H1 (cell line): Measurements from ENCODE around the gene F2RL2. TPM values are rescaled to one million over a fixed set of nuclear protein-coding genes. Genes with fewer than 3 reads are reported as not detected.

Source experiments
- CTCF ChIA-PET: fragments of 300-600 bp; sonication (Branson Sonifier 250); formaldehyde crosslinking; loops from one replicate; lab custom pipeline; 2021; ENCODE audit not compliant: partially characterized antibody; lab: Charles Lee
- POLR2A ChIA-PET: fragments of 300-600 bp; sonication (Branson Sonifier 250); formaldehyde crosslinking; loops from one replicate; lab custom pipeline; 2021; ENCODE audit warnings: inconsistent platforms; ENCODE audit not compliant: partially characterized antibody; lab: Charles Lee
- DNase-seq, 2 experiments: peaks; one replicate each; pipeline versions ENCODE4 v3.0.0 to v3.0.0-alpha.2; 2010 to 2022; ENCODE audit warnings: low spot score in 2 of 2, low read depth in 1 of 2, mixed read lengths in 1 of 2
- FAIRE-seq: peaks from 2 replicates; lab custom pipeline; 2011; peaks lifted over from hg19 to GRCh38; lab: Jason Lieb, UNC
- H2AFZ ChIP-seq: 2 replicates; pipeline ENCODE4 v1.8.1; 2012; ENCODE audit warnings: low read length, inconsistent platforms
- H2AK5ac ChIP-seq: 2 replicates; pipeline ENCODE4 v1.6.1; 2013; ENCODE audit warnings: low read depth, low read length
- H2BK120ac ChIP-seq: replicated peaks from 2 replicates; pipeline ENCODE3; 2013; ENCODE audit warnings: low read depth, low read length, inconsistent platforms
- H2BK12ac ChIP-seq: 2 replicates; pipeline ENCODE4 v1.6.1; 2013; ENCODE audit warnings: low read depth, low read length
- H2BK15ac ChIP-seq: 2 replicates; pipeline ENCODE4 v1.6.1; 2013; ENCODE audit warnings: low read length
- H2BK20ac ChIP-seq: 2 replicates; pipeline ENCODE4 v1.6.1; 2013; ENCODE audit warnings: low read length
- H2BK5ac ChIP-seq: 2 replicates; pipeline ENCODE4 v1.6.1; 2013; ENCODE audit warnings: low read depth, low read length
- H3K14ac ChIP-seq: 2 replicates; pipeline ENCODE4 v1.6.1; 2013; ENCODE audit warnings: inconsistent platforms; ENCODE audit not compliant: insufficient read length
- H3K18ac ChIP-seq: 2 replicates; pipeline ENCODE4 v1.6.1; 2013; ENCODE audit warnings: low read length; ENCODE audit errors: extremely low read depth
- H3K23ac ChIP-seq: 2 replicates; pipeline ENCODE4 v1.6.1; 2013; ENCODE audit warnings: inconsistent platforms; ENCODE audit not compliant: insufficient read length
- H3K23me2 ChIP-seq: 2 replicates; pipeline ENCODE4 v1.6.1; 2013; ENCODE audit warnings: low read depth, low read length
- H3K27ac ChIP-seq: 2 replicates; pipeline ENCODE4 v1.6.1; 2011; ENCODE audit warnings: low read depth, low read length, inconsistent platforms
- H3K27me3 ChIP-seq, 4 experiments: replicated peaks in 1 of 4; 1 replicate in 1 of 4; 2 replicates in 3 of 4; pipeline versions ENCODE4 v1.6.1 to v1.8.1; 2011 to 2013; ENCODE audit warnings: low read length in 3 of 4, mild to moderate bottlenecking in 3 of 4, inconsistent platforms in 2 of 4, mixed read lengths in 2 of 4, moderate library complexity in 1 of 4; ENCODE audit not compliant: control insufficient read depth in 3 of 4, insufficient read depth in 3 of 4; ENCODE audit errors: extremely low read depth in 1 of 4
- H3K36me3 ChIP-seq, 4 experiments: 2 replicates each; pipeline versions ENCODE4 v1.6.1 to v1.8.1; 2011 to 2013; ENCODE audit warnings: mild to moderate bottlenecking in 4 of 4, low read length in 3 of 4, moderate library complexity in 2 of 4, control low read depth in 1 of 4, inconsistent platforms in 1 of 4; ENCODE audit not compliant: insufficient read depth in 4 of 4, control insufficient read depth in 2 of 4
- H3K4ac ChIP-seq: replicated peaks from 2 replicates; pipeline ENCODE3; 2013; ENCODE audit warnings: low read length, low read depth, mixed read lengths, inconsistent platforms; ENCODE audit not compliant: insufficient read length
- H3K4me1 ChIP-seq, 4 experiments: replicated peaks in 1 of 4; 1 replicate in 1 of 4; 2 replicates in 3 of 4; pipeline versions ENCODE4 v1.6.1 to v1.8.1; 2011 to 2013; ENCODE audit warnings: low read length in 3 of 4, inconsistent platforms in 2 of 4, mixed read lengths in 1 of 4; ENCODE audit not compliant: insufficient read depth in 4 of 4, control insufficient read depth in 3 of 4
- H3K4me2 ChIP-seq, 2 experiments: 2 replicates each; pipeline versions ENCODE4 v1.6.1 to v1.8.1; 2011 to 2013; ENCODE audit warnings: low read depth in 2 of 2, low read length in 2 of 2, control low read depth in 1 of 2, inconsistent platforms in 1 of 2, mild to moderate bottlenecking in 1 of 2; ENCODE audit not compliant: insufficient read depth in 1 of 2
- H3K4me3 ChIP-seq, 4 experiments: fragments of 200-600, 300-600 bp in 1 of 4; sonication (generic), shearing (Covaris generic), sonication (Bioruptor Twin) in 1 of 4; 2 replicates each; pipeline versions ENCODE4 v1.5.1 to v1.8.1; 2011 to 2016; ENCODE audit warnings: low read length in 4 of 4, low read depth in 3 of 4, control low read depth in 2 of 4, inconsistent platforms in 2 of 4, mild to moderate bottlenecking in 2 of 4, mixed read lengths in 1 of 4, moderate library complexity in 1 of 4; ENCODE audit not compliant: insufficient read depth in 2 of 4; ENCODE audit errors: extremely low read depth in 1 of 4
- H3K56ac ChIP-seq: replicated peaks from 2 replicates; pipeline ENCODE3; 2013; ENCODE audit warnings: low read depth, mild to moderate bottlenecking, mixed read lengths, low read length, inconsistent platforms; ENCODE audit not compliant: insufficient read length
- H3K79me1 ChIP-seq: 2 replicates; pipeline ENCODE4 v1.6.1; 2013; ENCODE audit warnings: low read depth, low read length, control low read depth
- H3K79me2 ChIP-seq, 2 experiments: 2 replicates each; pipeline versions ENCODE4 v1.6.1 to v1.8.1; 2012 to 2013; ENCODE audit warnings: low read length in 2 of 2, mild to moderate bottlenecking in 2 of 2, inconsistent platforms in 1 of 2; ENCODE audit not compliant: insufficient read depth in 2 of 2, control insufficient read depth in 1 of 2
- H3K9ac ChIP-seq, 4 experiments: replicated peaks in 1 of 4; 1 replicate in 1 of 4; 2 replicates in 3 of 4; pipeline versions ENCODE4 v1.6.1 to v1.8.1; 2011 to 2013; ENCODE audit warnings: low read depth in 3 of 4, low read length in 3 of 4, control low read depth in 2 of 4, mild to moderate bottlenecking in 2 of 4, moderate library complexity in 2 of 4, inconsistent platforms in 1 of 4; ENCODE audit errors: extremely low read depth in 1 of 4
- H3K9me3 ChIP-seq, 2 experiments: 2 replicates each; pipeline versions ENCODE4 v1.6.1 to v1.8.1; 2012 to 2013; ENCODE audit warnings: mild to moderate bottlenecking in 2 of 2, moderate library complexity in 2 of 2, control low read depth in 1 of 2, inconsistent platforms in 1 of 2, low read depth in 1 of 2, low read length in 1 of 2, mixed read lengths in 1 of 2; ENCODE audit not compliant: insufficient read depth in 2 of 2
- H4K20me1 ChIP-seq, 2 experiments: replicated peaks in 1 of 2; 2 replicates each; pipeline versions ENCODE3 to v1.8.1; 2011 to 2013; ENCODE audit warnings: inconsistent platforms in 2 of 2, low read length in 2 of 2, mild to moderate bottlenecking in 1 of 2; ENCODE audit not compliant: insufficient read depth in 2 of 2, control insufficient read depth in 1 of 2
- H4K5ac ChIP-seq: 2 replicates; pipeline ENCODE4 v1.6.1; 2013; ENCODE audit warnings: low read length, low read depth, mixed read lengths, inconsistent platforms; ENCODE audit not compliant: insufficient read length
- H4K8ac ChIP-seq: 2 replicates; pipeline ENCODE4 v1.8.0; 2013; ENCODE audit warnings: mild to moderate bottlenecking, moderate library complexity, low read length, inconsistent platforms; ENCODE audit not compliant: insufficient read depth; ENCODE audit errors: extremely low read depth
- H4K91ac ChIP-seq: replicated peaks from 2 replicates; pipeline ENCODE3; 2013; ENCODE audit warnings: low read length, mixed read lengths, inconsistent platforms; ENCODE audit not compliant: insufficient read length
- ASH2L ChIP-seq: fragments of 200-600, 300-600 bp; sonication (generic); IDR thresholded peaks from one replicate; pipeline ENCODE4 v1.7.1; 2017; ENCODE audit warnings: low read length
- CEBPB ChIP-seq: IDR thresholded peaks from 2 replicates; pipeline ENCODE4 v1.6.1; 2012; ENCODE audit warnings: low read depth, low read length
- CREB1 ChIP-seq: IDR thresholded peaks from 2 replicates; pipeline ENCODE4 v1.6.1; 2012; ENCODE audit warnings: inconsistent platforms
- FOSL1 ChIP-seq: IDR thresholded peaks from 2 replicates; pipeline ENCODE4 v1.6.1; 2011; ENCODE audit warnings: mild to moderate bottlenecking, low read depth, low read length, moderate library complexity; ENCODE audit not compliant: insufficient read depth
- GABPA ChIP-seq: IDR thresholded peaks from 2 replicates; pipeline ENCODE4 v1.6.1; 2011; ENCODE audit warnings: mild to moderate bottlenecking, low read length, moderate library complexity, borderline replicate concordance; ENCODE audit not compliant: insufficient read depth
- HDAC2 ChIP-seq, 2 experiments: fragments of 300-600 bp in 1 of 2; sonication (generic) in 1 of 2; IDR thresholded peaks; 2 replicates each; pipeline ENCODE4 v1.6.1; 2011 to 2012; ENCODE audit warnings: low read depth in 2 of 2, low read length in 2 of 2, mild to moderate bottlenecking in 2 of 2, moderate library complexity in 2 of 2, borderline replicate concordance in 1 of 2, inconsistent platforms in 1 of 2
- JUN ChIP-seq: IDR thresholded peaks from 2 replicates; pipeline ENCODE4 v1.6.1; 2011; ENCODE audit warnings: low read depth, mild to moderate bottlenecking, improper control_type of control experiment, low read length
- MAFK ChIP-seq: IDR thresholded peaks from 2 replicates; pipeline ENCODE4 v1.6.1; 2012; ENCODE audit warnings: low read depth, mild to moderate bottlenecking, improper control_type of control experiment, low read length
- POLR2AphosphoS5 ChIP-seq: IDR thresholded peaks from 2 replicates; pipeline ENCODE4 v1.6.1; 2011; ENCODE audit warnings: low read depth, low read length
- RNF2 ChIP-seq: fragments of 200-900, 300-1000 bp; sonication (generic); IDR thresholded peaks from 2 replicates; pipeline ENCODE4 v1.7.1; 2016; ENCODE audit warnings: borderline replicate concordance, low read depth, mild to moderate bottlenecking, antibody characterized with exemption, low read length; ENCODE audit not compliant: poor library complexity, severe bottlenecking; ENCODE audit errors: missing control alignments
- RXRA ChIP-seq: IDR thresholded peaks from 2 replicates; pipeline ENCODE4 v1.6.1; 2011; ENCODE audit warnings: low read depth, mild to moderate bottlenecking, low read length, moderate library complexity; ENCODE audit not compliant: insufficient read depth
- SIX5 ChIP-seq: IDR thresholded peaks from 2 replicates; pipeline ENCODE4 v1.6.1; 2011; ENCODE audit warnings: mild to moderate bottlenecking, low read depth, low read length
- YY1 ChIP-seq: IDR thresholded peaks from 2 replicates; pipeline ENCODE4 v1.6.1; 2011; ENCODE audit warnings: low read depth, mild to moderate bottlenecking, low read length
- ZNF274 ChIP-seq: IDR thresholded peaks from 2 replicates; pipeline ENCODE4 v1.7.0; 2012; ENCODE audit warnings: low read length, borderline replicate concordance; ENCODE audit errors: extremely low read depth
- WGBS, 2 experiments: shearing (Covaris generic) in 1 of 2; methylation state at CpG; one replicate each; pipeline versions ENCODE4 v1.1.6 to v1.1.7; 2013 to 2015; ENCODE audit warnings: low lambda C conversion rate in 2 of 2, mixed read lengths in 2 of 2, inconsistent platforms in 1 of 2, low coverage in 1 of 2, missing lambda C conversion rate in 1 of 2; ENCODE audit not compliant: insufficient replicate concordance in 2 of 2, insufficient coverage in 1 of 2, insufficient read length in 1 of 2; ENCODE audit errors: extremely low coverage in 1 of 2, missing lambda C conversion rate in 1 of 2; 5-methylcytosine and 5-hydroxymethylcytosine counted together
- polyA plus RNA-seq, 7 experiments: library from polyadenylated mRNA; depleted of rRNA in 3 of 7; stranded (reverse) in 5 of 7; unstranded in 2 of 7; fragments of >200 nt in 5 of 7; fragments of 200-250 nt in 2 of 7; gene quantifications; 1 replicate in 5 of 7; 2 replicates in 1 of 7; 4 replicates in 1 of 7; pipeline versions ENCODE4 v1.2.1 to v1.2.3, GENCODE V29; 2011 to 2013; ENCODE audit warnings: missing spikeins in 2 of 7, mixed read lengths in 2 of 7
- total RNA-seq: library from RNA; stranded (reverse); fragmentation: NEBNext Ultra II Directional; extraction: Animal tissue kit (Norgen Biotek cat#: 25700); gene quantifications from 2 replicates; pipeline ENCODE4 v1.2.1, GENCODE V29; 2021
- TF ChIP-seq, protein P1 (sequence below): IDR thresholded peaks from 2 replicates; pipeline ENCODE4 v1.6.1; 2012; ENCODE audit warnings: inconsistent platforms

F2RL2 gene
- total and polyA plus RNA-seq, 2 of the 8 experiments (the other 6 are each of a cell fraction or from before 2014, with no cell fraction given): 0.03 to 0.07 TPM

GRCh38 chr5:76670508-76670907 lies 47.3 kb upstream of the F2RL2 start:
- 89% methylated on average over 3 of the region's 3 CpGs; no CpG with 5 or more reads in 1 of the 2 experiments for WGBS, 2 experiments

More at GRCh38 chr5:76670508-76670907, 47.3 kb upstream of the F2RL2 start:
- no peak overlapping the region for H3K4ac ChIP-seq
- H2AFZ ChIP-seq: no peak overlapping the region
- no peak overlapping the region for H3K4me2 ChIP-seq
- DNase-seq (no peak), FAIRE-seq (no peak)
- H3K79me1 ChIP-seq: no peaks in the 10 kb centered on the region
- H3K36me3 ChIP-seq: peaks cover 0 to 8% (median under 1%) of the 10 kb centered on the region in 4 experiments; a peak in 3 of 8 replicates
- no peaks in the 10 kb centered on the region for H3K4me1 ChIP-seq
- no peak overlapping the region for H3K9ac ChIP-seq
- H3K23me2 ChIP-seq: no peaks in the 10 kb centered on the region
- no peak overlapping the region for H2AK5ac ChIP-seq
- no peak overlapping the region for H3K56ac ChIP-seq
- H2BK120ac ChIP-seq: no peak overlapping the region
- POLR2A ChIA-PET: no interaction called here
- TF ChIP-seq ASH2L (no peak), POLR2AphosphoS5 (no peak), RNF2 (no peak), GABPA (no peak), RXRA (no peak), ZNF274 (no peak), CEBPB (no peak), FOSL1 (no peak), JUN (no peak), HDAC2 (IDR thresholded peaks at IDR 0.05; ENCODE audit: borderline replicate concordance in 1 of 2, low read depth in 2 of 2, low read length in 2 of 2) (no peak), YY1 (no peak), MAFK (no peak), CREB1 (no peak), SIX5 (no peak)
- TF ChIP-seq, protein P1, sequence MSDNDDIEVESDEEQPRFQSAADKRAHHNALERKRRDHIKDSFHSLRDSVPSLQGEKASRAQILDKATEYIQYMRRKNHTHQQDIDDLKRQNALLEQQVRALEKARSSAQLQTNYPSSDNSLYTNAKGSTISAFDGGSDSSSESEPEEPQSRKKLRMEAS: no peak
- H4K5ac ChIP-seq: no peak overlapping the region
- H2BK20ac ChIP-seq: no peak overlapping the region
- no peak overlapping the region for H2BK12ac ChIP-seq
- peaks cover 0 to 5% of the 10 kb centered on the region in 2 experiments for H4K20me1 ChIP-seq
- no peak overlapping the region for H2BK15ac ChIP-seq
- no peaks in the 10 kb centered on the region for H3K79me2 ChIP-seq
- no peak overlapping the region for H3K18ac ChIP-seq
- H3K14ac ChIP-seq: no peak overlapping the region
- no peak overlapping the region for H2BK5ac ChIP-seq
- no peak overlapping the region for H4K91ac ChIP-seq
- H3K27ac ChIP-seq: no peak overlapping the region
- CTCF ChIA-PET: interaction anchor here (0.5 to 1.2 kb wide), 4 partner anchors 36 to 103 kb away, joined by 3 read pairs; no protein-coding TSS in a partner anchor
- no peaks in the 10 kb centered on the region for H3K9me3 ChIP-seq
- H4K8ac ChIP-seq: no peak overlapping the region
- H3K4me3 ChIP-seq: no peak overlapping the region
- no peak overlapping the region for H3K23ac ChIP-seq
- no peaks in the 10 kb centered on the region for H3K27me3 ChIP-seq
